ENCODE results near the gene HCRTR2. TPM values are rescaled to one million over a fixed set of nuclear protein-coding genes. Genes with fewer than 3 reads are reported as not detected.

The HCRTR2 gene
- total RNA-seq, 2 experiments from 2014 or later: not detected

DNA sequence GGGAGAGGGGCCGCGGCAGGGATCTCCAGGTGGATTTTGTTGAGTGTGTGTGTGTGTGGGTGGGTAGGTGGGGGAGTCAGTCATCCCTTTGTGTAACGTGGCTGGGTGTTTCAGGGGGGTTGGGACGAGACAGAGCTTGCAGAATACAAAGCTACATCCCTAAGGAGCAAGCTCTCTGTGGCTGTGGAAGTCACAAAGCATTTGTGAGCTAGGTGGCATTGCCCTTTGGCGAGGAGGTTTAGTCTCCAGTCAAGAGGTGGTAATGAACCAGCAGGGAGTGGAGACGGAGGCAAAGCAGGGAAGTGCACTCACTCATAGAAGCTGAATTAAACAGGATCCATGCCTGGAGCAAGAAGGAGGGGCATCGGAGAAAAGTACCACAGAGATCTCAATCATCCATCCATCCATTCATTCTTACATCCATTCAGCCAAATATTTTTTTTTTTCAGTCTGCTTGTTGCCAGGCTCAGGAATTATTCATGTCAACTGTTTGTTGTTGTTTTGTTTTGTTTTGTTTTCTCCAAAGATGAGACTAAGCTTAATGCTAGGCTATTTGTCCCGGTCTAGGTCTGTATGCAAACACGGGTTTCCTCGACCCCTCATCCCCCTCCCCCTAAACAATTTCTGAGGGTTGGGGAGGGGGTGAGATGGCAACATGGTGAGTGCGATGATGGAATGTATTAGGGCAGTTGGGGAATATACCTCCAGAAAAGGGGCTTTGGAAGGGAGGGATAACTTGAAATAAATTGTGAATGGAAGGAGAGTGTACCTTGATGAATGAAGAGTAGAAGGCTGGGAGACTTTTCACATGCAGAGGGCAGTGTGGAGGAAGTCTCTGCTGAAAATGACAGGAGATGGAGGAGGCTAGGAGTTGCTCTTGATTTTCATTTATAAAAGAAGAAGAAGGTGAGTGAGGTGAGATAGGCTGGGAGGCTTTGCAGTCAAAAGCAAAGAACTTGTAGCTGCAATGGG, 1.0 kb downstream of the HCRTR2 start:
- Mint-ChIP-seq H3K27me3 (peaks cover 28% of the 10 kb centered on the region), H3K27ac (no peak overlapping the region), H3K36me3 (ENCODE audit: low read depth) (no peaks in the 10 kb centered on the region), H3K4me3 (no peak overlapping the region), H3K4me1 (ENCODE audit: low read depth) (no peaks in the 10 kb centered on the region), H3K9me3 (peaks cover 7% of the 10 kb centered on the region)
- peaks cover 4 to 6% of the 10 kb centered on the region in 2 experiments for H3K27me3 ChIP-seq (ENCODE audit: control insufficient read depth in 1 of 2, insufficient read depth in 2 of 2, low read length in 2 of 2)
- intact Hi-C loops (cut with DNase I, micrococcal nuclease): no loop called here
- H3K36me3 ChIP-seq (ENCODE audit: insufficient read depth, low read length): no peaks in the 10 kb centered on the region
- H3K27ac ChIP-seq (ENCODE audit: low read depth in 1 of 2, low read length in 2 of 2): no peak overlapping the region
- DNase-seq: no peak
- no peak overlapping the region for H3K4me3 ChIP-seq (ENCODE audit: low read length)
- ChIA-PET POLR2A (no interaction called here), CTCF (no interaction called here)
- H3K9me3 ChIP-seq (ENCODE audit: control insufficient read depth in 1 of 2, insufficient read depth in 1 of 2, low read length in 2 of 2): peaks cover 6 to 11% of the 10 kb centered on the region in 2 experiments
- H3K4me1 ChIP-seq (ENCODE audit: insufficient read depth, low read length): no peaks in the 10 kb centered on the region
- ATAC-seq (ENCODE audit: poor library complexity): no peak
- no peak for TF ChIP-seq CTCF (IDR thresholded peaks at IDR 0.05)

- H3K4me1 Mint-ChIP-seq (ENCODE audit: low read depth): no peaks in the 10 kb centered on the region
- H3K27ac Mint-ChIP-seq: no peak overlapping the region
- intact Hi-C loops (cut with DNase I, micrococcal nuclease): no loop called here
- no peak for TF ChIP-seq CTCF (IDR thresholded peaks at IDR 0.05)
- peaks cover 6 to 11% of the 10 kb centered on the region in 2 experiments for H3K9me3 ChIP-seq (ENCODE audit: control insufficient read depth in 1 of 2, insufficient read depth in 1 of 2, low read length in 2 of 2)
- H3K9me3 Mint-ChIP-seq: peaks cover 5% of the 10 kb centered on the region
- POLR2A ChIA-PET: no interaction called here
- CTCF ChIA-PET: no interaction called here
- H3K4me3 Mint-ChIP-seq: no peak overlapping the region
- DNase-seq (no peak), ATAC-seq (ENCODE audit: poor library complexity) (no peak)
- no peaks in the 10 kb centered on the region for H3K36me3 ChIP-seq (ENCODE audit: insufficient read depth, low read length)
- H3K27me3 ChIP-seq (ENCODE audit: control insufficient read depth in 1 of 2, insufficient read depth in 2 of 2, low read length in 2 of 2): peaks cover 4 to 6% of the 10 kb centered on the region in 2 experiments
- H3K4me3 ChIP-seq (ENCODE audit: low read length): no peak overlapping the region
- peaks cover 28% of the 10 kb centered on the region for H3K27me3 Mint-ChIP-seq
- H3K36me3 Mint-ChIP-seq (ENCODE audit: low read depth): no peaks in the 10 kb centered on the region
- H3K27ac ChIP-seq (ENCODE audit: low read depth in 1 of 2, low read length in 2 of 2): no peak overlapping the region
- H3K4me1 ChIP-seq (ENCODE audit: insufficient read depth, low read length): no peaks in the 10 kb centered on the region
Observed at GRCh38 chr6:55176958-55177357, 2.6 kb downstream of the HCRTR2 start.

DNA sequence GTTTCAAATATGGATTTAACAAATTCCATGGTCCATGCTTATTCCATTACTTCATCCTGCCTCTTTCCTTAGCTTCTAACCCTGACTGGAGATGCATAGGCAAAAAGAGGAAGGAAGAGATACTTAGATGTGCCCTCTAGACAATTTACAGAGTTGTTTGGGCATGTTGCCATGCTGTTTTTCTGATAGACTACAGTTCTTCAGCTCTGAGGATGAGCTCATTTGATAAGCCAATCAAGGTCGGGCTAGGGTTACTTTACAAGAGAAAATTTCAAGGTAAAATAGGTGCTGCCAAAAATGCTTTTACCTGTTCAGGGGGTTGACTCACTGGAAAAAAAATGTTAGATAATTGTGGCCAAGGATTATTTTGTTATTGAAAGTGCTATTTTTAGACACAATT, 5.9 kb downstream of the HCRTR2 start:
- CTCF ChIA-PET: no interaction called here
- H3K27ac ChIP-seq (ENCODE audit: low read depth in 1 of 2, low read length in 2 of 2): no peak overlapping the region
- intact Hi-C loops (cut with DNase I, micrococcal nuclease): no loop called here

More for the DNA sequence above, 5.9 kb downstream of the HCRTR2 start:
- no peaks in the 10 kb centered on the region for H3K9me3 ChIP-seq (ENCODE audit: control insufficient read depth in 1 of 2, insufficient read depth in 1 of 2, low read length in 2 of 2)
- H3K27ac Mint-ChIP-seq: no peak overlapping the region
- no peak overlapping the region for H3K4me3 ChIP-seq (ENCODE audit: low read length)
- no peaks in the 10 kb centered on the region for H3K36me3 ChIP-seq (ENCODE audit: insufficient read depth, low read length)
- H3K4me3 Mint-ChIP-seq: no peak overlapping the region
- no peak for DNase-seq
- no peaks in the 10 kb centered on the region for H3K4me1 ChIP-seq (ENCODE audit: insufficient read depth, low read length)
- H3K27me3 ChIP-seq (ENCODE audit: control insufficient read depth in 1 of 2, insufficient read depth in 2 of 2, low read length in 2 of 2): no peaks in the 10 kb centered on the region
- H3K36me3 Mint-ChIP-seq (ENCODE audit: low read depth): no peaks in the 10 kb centered on the region
- H3K4me1 Mint-ChIP-seq (ENCODE audit: low read depth): no peaks in the 10 kb centered on the region
- H3K9me3 Mint-ChIP-seq: peaks cover 6% of the 10 kb centered on the region
- POLR2A ChIA-PET: no interaction called here
- peaks cover 10% of the 10 kb centered on the region for H3K27me3 Mint-ChIP-seq
- TF ChIP-seq CTCF (IDR thresholded peaks at IDR 0.05): no peak
- ATAC-seq (ENCODE audit: poor library complexity): no peak

Data from CD4-positive, alpha-beta T cell (primary cell).